ENCODE results near the gene SLIT3. TPM values are rescaled to one million over a fixed set of nuclear protein-coding genes. Genes with fewer than 3 reads are reported as not detected.

SLIT3 gene
- total RNA-seq, 1 donor from 2014 or later, result 5.0 TPM

GRCh38 chr5:169225830-169226356 lies 75.0 kb downstream of the SLIT3 start:
- no peaks in the 10 kb centered on the region for H3K36me3 ChIP-seq (ENCODE audit: control insufficient read depth, insufficient read depth, low read length)
- no peak for TF ChIP-seq CTCF (IDR thresholded peaks at IDR 0.05; ENCODE audit: insufficient read depth, low read length, poor library complexity, severe bottlenecking)
- no peak overlapping the region for H3K4me3 ChIP-seq (ENCODE audit: low read depth, low read length)
- H3K27me3 ChIP-seq (ENCODE audit: control insufficient read depth, insufficient read depth, low read length), result no peaks in the 10 kb centered on the region
- no peak for DNase-seq (ENCODE audit: low read depth)

GRCh38 chr5:169223595-169223953 lies 77.4 kb downstream of the SLIT3 start:
- no peak overlapping the region for H3K4me3 ChIP-seq (ENCODE audit: low read depth, low read length)
- DNase-seq (ENCODE audit: low read depth), result no peak
- H3K27me3 ChIP-seq (ENCODE audit: control insufficient read depth, insufficient read depth, low read length), result no peaks in the 10 kb centered on the region
- H3K36me3 ChIP-seq (ENCODE audit: control insufficient read depth, insufficient read depth, low read length), result no peaks in the 10 kb centered on the region
- TF ChIP-seq CTCF (IDR thresholded peaks at IDR 0.05; ENCODE audit: insufficient read depth, low read length, poor library complexity, severe bottlenecking), result no peak

- no peak overlapping the region for H3K4me3 ChIP-seq (ENCODE audit: low read depth, low read length)
- DNase-seq (ENCODE audit: low read depth), result no peak
- TF ChIP-seq CTCF (IDR thresholded peaks at IDR 0.05; ENCODE audit: insufficient read depth, low read length, poor library complexity, severe bottlenecking), result no peak
- no peaks in the 10 kb centered on the region for H3K36me3 ChIP-seq (ENCODE audit: control insufficient read depth, insufficient read depth, low read length)
- H3K27me3 ChIP-seq (ENCODE audit: control insufficient read depth, insufficient read depth, low read length), result no peaks in the 10 kb centered on the region
Measured at GRCh38 chr5:169222934-169223594, 77.9 kb downstream of the SLIT3 start.

- no peak for DNase-seq (ENCODE audit: low read depth)
- Histone ChIP-seq H3K36me3 (ENCODE audit: control insufficient read depth, insufficient read depth, low read length) (no peaks in the 10 kb centered on the region), H3K4me3 (ENCODE audit: low read depth, low read length) (no peak overlapping the region), H3K27me3 (ENCODE audit: control insufficient read depth, insufficient read depth, low read length) (no peaks in the 10 kb centered on the region)
- TF ChIP-seq CTCF (IDR thresholded peaks at IDR 0.05; ENCODE audit: insufficient read depth, low read length, poor library complexity, severe bottlenecking), result no peak
Measured at GRCh38 chr5:169221519-169221918, 79.4 kb downstream of the SLIT3 start.

GRCh38 chr5:169219961-169220360 lies 81.0 kb downstream of the SLIT3 start:
- H3K4me3 ChIP-seq (ENCODE audit: low read depth, low read length), result no peak overlapping the region
- H3K36me3 ChIP-seq (ENCODE audit: control insufficient read depth, insufficient read depth, low read length), result no peaks in the 10 kb centered on the region
- no peak for TF ChIP-seq CTCF (IDR thresholded peaks at IDR 0.05; ENCODE audit: insufficient read depth, low read length, poor library complexity, severe bottlenecking)
- H3K27me3 ChIP-seq (ENCODE audit: control insufficient read depth, insufficient read depth, low read length), result no peaks in the 10 kb centered on the region
- DNase-seq (ENCODE audit: low read depth), result no peak

- TF ChIP-seq CTCF (IDR thresholded peaks at IDR 0.05; ENCODE audit: insufficient read depth, low read length, poor library complexity, severe bottlenecking), result no peak
- no peak for DNase-seq (ENCODE audit: low read depth)
- no peaks in the 10 kb centered on the region for H3K27me3 ChIP-seq (ENCODE audit: control insufficient read depth, insufficient read depth, low read length)
Measured at GRCh38 chr5:169219351-169219750, 81.6 kb downstream of the SLIT3 start.

More at GRCh38 chr5:169219351-169219750, 81.6 kb downstream of the SLIT3 start:
- H3K4me3 ChIP-seq (ENCODE audit: low read depth, low read length), result no peak overlapping the region
- no peaks in the 10 kb centered on the region for H3K36me3 ChIP-seq (ENCODE audit: control insufficient read depth, insufficient read depth, low read length)
